Stimulated activated naive CD8-positive, alpha-beta T cell treated with anti-CD3 and anti-CD28 coated beads, Interleukin-15, Interleukin-2, amounts not matched to agents 100 ng/mL and 50 ng/mL, for 24 hours (primary cell): ENCODE measurements around the gene SLC16A12.

ENCODE experiments used
- H3K27ac Mint-ChIP-seq: one replicate; pipeline ENCODE4 v1.8.0; 2021; ENCODE audit warnings: mild to moderate bottlenecking, mixed read lengths
- H3K27me3 Mint-ChIP-seq: one replicate; pipeline ENCODE4 v1.8.0; 2021; ENCODE audit warnings: mixed read lengths
- H3K36me3 Mint-ChIP-seq: one replicate; pipeline ENCODE4 v1.8.0; 2021; ENCODE audit warnings: low read depth, mixed read lengths
- H3K4me1 Mint-ChIP-seq: one replicate; pipeline ENCODE4 v1.8.0; 2021; ENCODE audit warnings: low read depth, mixed read lengths
- H3K4me3 Mint-ChIP-seq: one replicate; pipeline ENCODE4 v1.8.0; 2021; ENCODE audit warnings: mild to moderate bottlenecking, mixed read lengths
- H3K9me3 Mint-ChIP-seq: one replicate; pipeline ENCODE4 v1.8.0; 2021; ENCODE audit warnings: mixed read lengths

SLC16A12 gene

GRCh38 chr10:89535171-89536012, at the start of gene SLC16A12:
SLC16A12 (minus strand) TSS chr10:89535594; CDS start chr10:89462578, 73,016 bp downstream.
- no peaks in the 10 kb centered on the region for H3K9me3 Mint-ChIP-seq
- H3K4me3 Mint-ChIP-seq: peak within 1 kb of the TSS; percentile 30
- H3K27me3 Mint-ChIP-seq: peaks cover 77% of the 10 kb centered on the region
- no peaks in the 10 kb centered on the region for H3K36me3 Mint-ChIP-seq
- H3K4me1 Mint-ChIP-seq: peaks cover 8% of the 10 kb centered on the region
- H3K27ac Mint-ChIP-seq: no peak within 1 kb of the TSS

DNA sequence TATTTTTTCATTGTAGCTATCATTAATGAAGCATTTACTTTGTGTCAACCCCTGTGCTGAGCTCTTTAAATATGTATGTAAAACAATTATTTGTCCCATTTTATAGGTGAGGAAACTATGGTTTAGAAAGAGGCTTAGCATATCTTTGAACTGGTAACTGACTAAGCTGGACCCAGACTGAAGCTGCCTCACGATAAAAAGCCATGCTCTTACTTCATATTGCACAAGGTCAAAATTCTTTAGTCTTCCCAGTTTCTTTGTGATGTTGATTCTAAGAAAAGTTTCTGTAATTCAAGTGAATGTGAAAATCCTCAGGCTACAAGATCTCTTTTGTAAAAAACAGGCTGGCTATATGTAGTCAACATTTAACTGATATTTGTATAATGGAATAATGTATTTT, 46.6 kb upstream of the SLC16A12 start:
- Mint-ChIP-seq H3K4me1 (no peaks in the 10 kb centered on the region), H3K27me3 (no peaks in the 10 kb centered on the region), H3K36me3 (no peaks in the 10 kb centered on the region), H3K27ac (no peak overlapping the region), H3K9me3 (no peaks in the 10 kb centered on the region), H3K4me3 (no peak overlapping the region)

DNA sequence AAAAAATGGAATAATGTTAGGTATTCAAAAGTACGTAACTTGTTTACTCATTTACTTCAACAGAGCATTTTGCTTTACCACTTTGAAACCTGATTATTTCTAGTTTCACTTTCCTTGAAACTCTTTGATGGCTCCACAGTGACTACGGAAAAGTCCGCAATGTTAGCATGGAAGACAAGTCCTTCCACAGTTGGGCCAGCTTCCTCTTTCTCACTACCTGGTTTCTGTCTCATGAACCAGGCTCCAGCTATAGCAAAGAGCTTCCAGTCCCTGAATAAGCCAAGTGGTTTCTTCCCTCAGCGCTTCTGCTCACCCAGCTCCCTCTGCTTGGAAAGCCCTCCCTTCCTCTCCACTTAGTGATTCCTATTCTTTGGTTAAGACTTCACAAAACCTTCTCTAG, 44.8 kb upstream of the SLC16A12 start:
- Mint-ChIP-seq H3K27me3 (no peaks in the 10 kb centered on the region), H3K36me3 (no peaks in the 10 kb centered on the region), H3K9me3 (no peaks in the 10 kb centered on the region), H3K27ac (no peak overlapping the region), H3K4me3 (no peak overlapping the region), H3K4me1 (no peaks in the 10 kb centered on the region)

- no peaks in the 10 kb centered on the region for H3K4me1 Mint-ChIP-seq
- no peak overlapping the region for H3K27ac Mint-ChIP-seq
- no peaks in the 10 kb centered on the region for H3K36me3 Mint-ChIP-seq
These were observed 41.3 kb upstream of the SLC16A12 start for GRCh38 chr10:89576696-89577095.

GRCh38 chr10:89576022-89576421, 40.6 kb upstream of the SLC16A12 start:
- Mint-ChIP-seq H3K4me1 (no peaks in the 10 kb centered on the region), H3K4me3 (no peak overlapping the region), H3K27ac (no peak overlapping the region), H3K27me3 (no peaks in the 10 kb centered on the region), H3K36me3 (no peaks in the 10 kb centered on the region), H3K9me3 (no peaks in the 10 kb centered on the region)

More at GRCh38 chr10:89576696-89577095, 41.3 kb upstream of the SLC16A12 start:
- no peaks in the 10 kb centered on the region for H3K27me3 Mint-ChIP-seq
- H3K4me3 Mint-ChIP-seq: no peak overlapping the region
- no peaks in the 10 kb centered on the region for H3K9me3 Mint-ChIP-seq

DNA sequence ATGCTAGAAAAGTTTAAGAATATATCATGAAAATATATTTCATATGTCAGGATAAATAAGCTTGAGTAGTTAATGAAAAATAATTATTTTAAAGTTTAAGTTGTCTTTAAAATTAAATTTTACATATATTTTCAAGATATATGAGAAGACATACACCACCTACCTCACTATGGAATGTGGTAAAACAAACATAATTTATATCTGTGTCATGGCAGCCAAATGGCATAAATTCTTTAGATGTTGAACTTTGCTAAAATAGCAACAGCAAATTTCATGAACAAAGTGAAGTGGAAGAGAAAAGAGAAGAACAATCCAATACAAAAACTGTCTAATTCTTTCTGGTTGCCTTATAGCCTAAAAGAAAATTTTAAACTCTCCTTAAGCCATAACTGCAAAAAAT, 39.6 kb upstream of the SLC16A12 start:
- Mint-ChIP-seq H3K27ac (no peak overlapping the region), H3K36me3 (no peaks in the 10 kb centered on the region), H3K4me1 (no peaks in the 10 kb centered on the region), H3K4me3 (no peak overlapping the region), H3K9me3 (no peaks in the 10 kb centered on the region), H3K27me3 (no peaks in the 10 kb centered on the region)

DNA sequence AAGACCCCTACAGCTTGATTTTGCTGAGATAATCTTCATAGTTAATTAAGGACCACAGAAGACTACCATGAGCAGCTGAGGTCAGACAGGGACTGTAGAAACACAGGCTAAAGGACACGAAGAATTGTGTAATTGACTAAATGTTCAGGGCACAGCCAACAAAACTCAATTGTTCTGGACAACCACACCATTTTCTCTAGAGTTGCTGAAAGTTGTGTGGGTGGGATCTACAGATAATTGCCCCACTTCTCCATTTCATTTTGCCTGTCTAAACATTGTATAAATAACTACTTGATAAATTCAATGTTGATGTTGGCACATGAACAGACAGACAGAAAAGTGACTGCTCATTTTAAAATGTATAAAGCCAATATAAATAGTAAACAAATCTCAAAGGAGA, 39.0 kb upstream of the SLC16A12 start:
- H3K4me3 Mint-ChIP-seq: no peak overlapping the region
- H3K36me3 Mint-ChIP-seq: no peaks in the 10 kb centered on the region
- no peaks in the 10 kb centered on the region for H3K9me3 Mint-ChIP-seq
- no peaks in the 10 kb centered on the region for H3K4me1 Mint-ChIP-seq
- H3K27me3 Mint-ChIP-seq: no peaks in the 10 kb centered on the region
- no peak overlapping the region for H3K27ac Mint-ChIP-seq

DNA sequence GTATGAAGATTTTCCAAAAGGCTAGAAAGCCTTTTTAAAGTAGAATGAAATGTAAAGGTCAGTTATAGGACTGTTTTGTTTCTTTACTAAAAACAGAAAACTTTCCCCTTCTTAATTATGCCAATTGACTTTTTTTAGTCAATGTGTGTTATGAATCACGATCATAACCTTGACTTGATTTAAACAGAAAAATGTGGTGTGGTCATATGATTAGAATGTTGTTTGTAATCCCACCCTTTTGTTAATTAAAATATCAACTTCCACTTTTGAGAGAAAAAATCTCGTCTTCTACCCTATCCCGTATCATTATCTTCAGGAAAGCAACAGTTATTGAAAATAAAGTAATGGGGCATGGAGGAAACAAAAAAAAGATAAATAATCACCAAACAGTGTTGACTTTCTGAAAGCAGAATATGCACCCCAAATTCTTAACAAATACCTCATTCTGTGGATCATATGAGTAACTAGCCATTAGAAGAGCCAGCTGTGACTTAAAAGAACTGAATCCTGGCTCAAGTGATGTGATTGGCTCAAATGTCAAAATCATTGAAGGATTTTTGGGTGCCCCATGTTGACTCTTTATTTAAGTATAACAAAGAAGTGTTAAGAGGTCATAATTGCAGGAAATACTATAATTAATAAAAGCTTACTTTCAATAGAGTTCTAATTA, 32.3 kb upstream of the SLC16A12 start:
- H3K4me3 Mint-ChIP-seq: no peak overlapping the region
- H3K36me3 Mint-ChIP-seq: no peaks in the 10 kb centered on the region
- no peaks in the 10 kb centered on the region for H3K4me1 Mint-ChIP-seq
- H3K9me3 Mint-ChIP-seq: no peaks in the 10 kb centered on the region
- peaks cover 12% of the 10 kb centered on the region for H3K27me3 Mint-ChIP-seq
- no peak overlapping the region for H3K27ac Mint-ChIP-seq

GRCh38 chr10:89566992-89567391, 31.6 kb upstream of the SLC16A12 start:
- Mint-ChIP-seq H3K4me1 (no peaks in the 10 kb centered on the region), H3K27me3 (peaks cover 12% of the 10 kb centered on the region), H3K4me3 (no peak overlapping the region), H3K36me3 (no peaks in the 10 kb centered on the region), H3K9me3 (no peaks in the 10 kb centered on the region), H3K27ac (no peak overlapping the region)

DNA sequence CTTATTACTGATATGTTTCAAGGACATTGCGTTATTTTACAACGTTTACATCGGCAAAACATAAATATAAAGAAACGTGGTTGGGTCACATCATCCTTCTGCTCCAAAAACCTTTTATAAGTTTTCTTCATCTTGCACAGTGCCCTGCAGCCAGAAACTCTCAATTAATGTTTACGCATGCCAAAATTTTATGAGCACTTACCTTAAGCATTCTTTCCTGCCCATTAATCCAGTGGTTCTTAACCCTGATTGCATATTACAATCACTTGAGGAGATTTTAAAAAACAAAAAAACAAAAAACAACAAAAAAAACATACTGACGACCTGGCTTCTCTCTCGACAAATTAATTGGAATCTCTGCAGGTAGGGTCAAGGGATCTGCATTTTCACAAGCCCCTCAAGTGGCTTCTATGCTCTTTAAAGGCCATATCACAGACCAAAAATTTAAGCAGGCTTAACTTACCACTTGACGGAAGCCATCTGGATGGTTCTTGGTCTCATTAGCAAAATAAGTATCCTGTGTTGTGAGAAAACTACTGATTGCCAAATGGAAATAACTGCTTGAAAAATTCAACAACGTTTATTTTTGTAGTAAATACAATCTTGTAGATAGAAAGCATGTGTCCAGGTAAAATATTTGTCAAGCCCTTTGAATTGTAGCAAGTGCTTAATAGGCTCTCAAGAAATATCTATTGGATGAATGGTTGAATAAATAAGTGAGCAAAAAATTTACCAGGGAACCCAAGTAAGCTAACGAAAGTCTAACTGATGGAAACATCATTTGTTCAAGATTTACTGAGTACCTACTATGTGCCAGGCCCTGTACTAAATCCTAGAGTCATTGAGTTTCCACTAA, 30.9 kb upstream of the SLC16A12 start:
- Mint-ChIP-seq H3K4me3 (no peak overlapping the region), H3K4me1 (no peaks in the 10 kb centered on the region), H3K9me3 (no peaks in the 10 kb centered on the region), H3K36me3 (no peaks in the 10 kb centered on the region), H3K27ac (no peak overlapping the region), H3K27me3 (peaks cover 12% of the 10 kb centered on the region)

GRCh38 chr10:89565180-89565579, 29.8 kb upstream of the SLC16A12 start:
- H3K4me3 Mint-ChIP-seq: no peak overlapping the region
- H3K27ac Mint-ChIP-seq: no peak overlapping the region
- H3K27me3 Mint-ChIP-seq: peaks cover 12% of the 10 kb centered on the region
- H3K36me3 Mint-ChIP-seq: no peaks in the 10 kb centered on the region
- H3K4me1 Mint-ChIP-seq: no peaks in the 10 kb centered on the region
- H3K9me3 Mint-ChIP-seq: no peaks in the 10 kb centered on the region

DNA sequence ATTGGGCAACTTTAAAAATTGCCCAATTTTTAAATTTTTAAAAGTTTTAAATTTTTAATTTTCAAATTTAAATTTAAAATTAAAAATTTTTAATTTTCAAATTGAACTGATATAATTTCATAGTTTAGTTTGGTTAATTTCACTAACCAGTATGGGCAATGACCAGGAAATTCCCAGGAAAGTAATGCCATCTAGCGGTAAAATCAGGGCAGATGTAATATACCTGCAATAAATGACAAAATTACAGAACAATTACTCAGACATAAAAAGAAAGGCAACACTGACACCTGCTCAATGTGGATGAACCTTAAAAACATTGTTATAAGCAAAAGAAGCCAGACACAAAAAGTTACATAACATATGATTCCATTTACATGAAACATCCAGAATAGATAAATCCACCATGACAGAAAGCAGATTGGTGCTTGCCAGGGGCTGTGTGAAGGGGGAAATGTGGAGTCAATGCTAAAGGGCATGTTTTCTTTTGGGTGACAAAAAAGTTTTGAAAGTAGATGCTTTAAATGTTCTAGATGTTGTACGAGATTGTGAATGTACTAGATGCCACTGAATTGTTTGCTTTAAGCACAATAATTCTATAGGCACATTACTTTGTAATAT, 28.6 kb upstream of the SLC16A12 start:
- Mint-ChIP-seq H3K36me3 (no peaks in the 10 kb centered on the region), H3K4me1 (no peaks in the 10 kb centered on the region), H3K27me3 (peaks cover 12% of the 10 kb centered on the region)

GRCh38 chr10:89563311-89563710, 27.9 kb upstream of the SLC16A12 start:
- Mint-ChIP-seq H3K27ac (no peak overlapping the region), H3K36me3 (no peaks in the 10 kb centered on the region), H3K27me3 (peaks cover 12% of the 10 kb centered on the region), H3K4me1 (no peaks in the 10 kb centered on the region), H3K4me3 (no peak overlapping the region), H3K9me3 (no peaks in the 10 kb centered on the region)

More for the DNA sequence above, 28.6 kb upstream of the SLC16A12 start:
- Mint-ChIP-seq H3K27ac (no peak overlapping the region), H3K4me3 (no peak overlapping the region), H3K9me3 (no peaks in the 10 kb centered on the region)

- Mint-ChIP-seq H3K27ac (no peak overlapping the region), H3K4me1 (no peaks in the 10 kb centered on the region), H3K4me3 (no peak overlapping the region), H3K27me3 (peaks cover 8% of the 10 kb centered on the region), H3K9me3 (no peaks in the 10 kb centered on the region), H3K36me3 (no peaks in the 10 kb centered on the region)
These were observed 21.2 kb upstream of the SLC16A12 start for GRCh38 chr10:89556600-89556999.
